ENCODE measurements around the gene NOP14.

NOP14 gene

DNA sequence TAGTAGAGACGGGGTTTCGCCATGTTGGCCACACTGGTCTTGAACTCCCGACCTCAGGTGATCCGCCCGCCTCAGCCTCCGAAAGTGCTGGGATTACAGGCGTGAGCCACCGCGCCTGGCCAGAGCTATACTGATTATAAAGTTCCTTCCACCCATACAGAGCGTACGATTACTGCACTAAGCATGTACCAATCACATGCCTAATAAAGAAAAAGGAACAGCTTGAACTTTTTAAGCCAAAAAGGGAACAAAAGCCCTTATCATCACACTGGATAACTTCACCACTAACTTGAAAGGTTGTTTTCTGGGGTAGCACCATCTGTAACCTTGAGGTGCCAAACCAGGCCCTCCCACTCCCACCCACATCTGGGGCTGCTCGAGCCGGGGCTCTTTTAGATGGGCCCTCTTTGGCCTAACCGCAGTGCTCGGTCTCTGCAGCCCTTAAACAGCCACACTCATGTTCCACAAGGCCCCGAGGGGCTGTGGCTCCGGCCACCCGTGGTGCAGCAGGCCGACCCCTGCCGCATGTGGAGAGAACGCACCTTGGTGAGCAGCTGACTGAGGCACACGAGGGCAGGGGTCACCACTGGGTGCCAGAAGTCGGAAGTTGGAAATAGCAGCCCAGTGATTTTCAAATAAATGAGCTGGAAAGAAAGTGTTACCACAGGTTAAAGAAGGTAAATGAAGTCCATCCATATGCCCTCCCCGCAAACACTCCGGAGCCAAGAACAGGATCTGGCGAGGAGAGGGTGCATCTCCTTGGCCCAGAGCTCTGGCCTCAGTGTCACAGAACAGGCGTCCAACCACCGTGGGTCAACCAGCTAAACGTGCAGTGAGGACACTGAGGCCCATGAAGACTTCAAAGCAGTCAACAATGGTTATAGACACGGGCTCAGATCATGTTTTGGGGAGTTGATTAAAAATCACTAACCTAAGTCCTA, 18.4 kb downstream of the NOP14 start:
- peak in 2 of 42 donors; percentile 0 to 23 for DNase-seq
- intact Hi-C loops (cut with DNase I) = no loop called here

- peak in 1 of 42 donors; percentile 20 for DNase-seq
- intact Hi-C loops (cut with DNase I) = no loop called here
Measured at GRCh38 chr4:2944091-2944482, 19.1 kb downstream of the NOP14 start.

GRCh38 chr4:2943364-2944090, 19.7 kb downstream of the NOP14 start:
- intact Hi-C loops (cut with DNase I) = no loop called here
- peak in 2 of 42 donors; percentile 0 to 30 for DNase-seq

DNA sequence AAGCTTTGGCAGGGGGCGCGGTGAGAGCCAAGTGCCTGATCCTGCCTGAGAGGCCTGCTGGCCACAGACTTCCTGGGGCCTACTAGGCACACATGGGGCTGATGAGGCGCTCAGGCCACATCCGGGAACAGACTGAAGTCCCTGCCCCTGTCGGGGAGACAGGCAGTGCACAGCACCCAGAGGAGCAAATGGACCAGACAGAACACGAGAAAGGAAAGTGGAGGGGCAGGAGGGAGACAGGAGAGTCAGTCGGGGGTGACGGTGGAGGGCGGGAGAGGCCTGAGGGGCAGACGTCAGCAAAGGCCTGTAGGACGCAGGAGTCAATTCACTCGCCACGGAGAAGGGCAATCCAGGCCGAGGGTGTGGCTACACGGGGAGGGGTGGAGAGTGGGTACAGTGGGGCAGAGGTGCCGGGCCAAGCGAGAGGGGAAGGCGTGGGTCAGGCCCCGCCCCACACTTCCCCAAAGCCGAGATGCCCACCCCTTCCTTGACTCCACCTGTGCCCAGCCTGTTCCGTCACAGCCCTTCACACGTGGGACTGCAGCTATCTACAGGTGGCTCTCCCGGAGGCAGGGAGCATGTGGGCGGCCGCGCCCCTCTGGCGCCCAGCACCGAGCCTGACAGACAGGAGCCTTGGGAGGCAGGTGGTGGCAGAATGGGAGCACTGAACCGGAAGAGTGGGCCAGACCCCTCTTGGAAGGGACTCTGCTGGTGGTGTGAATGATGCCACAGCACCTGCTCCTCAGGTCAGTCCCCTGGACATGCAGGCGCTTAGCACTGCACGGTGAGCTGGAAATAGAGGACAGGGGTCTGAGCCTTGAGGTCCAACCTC, 20.5 kb downstream of the NOP14 start:
- intact Hi-C loops (cut with DNase I) = no loop called here
- DNase-seq = peak in 14 of 42 donors; percentile 24 to 75 (median 50)

DNA sequence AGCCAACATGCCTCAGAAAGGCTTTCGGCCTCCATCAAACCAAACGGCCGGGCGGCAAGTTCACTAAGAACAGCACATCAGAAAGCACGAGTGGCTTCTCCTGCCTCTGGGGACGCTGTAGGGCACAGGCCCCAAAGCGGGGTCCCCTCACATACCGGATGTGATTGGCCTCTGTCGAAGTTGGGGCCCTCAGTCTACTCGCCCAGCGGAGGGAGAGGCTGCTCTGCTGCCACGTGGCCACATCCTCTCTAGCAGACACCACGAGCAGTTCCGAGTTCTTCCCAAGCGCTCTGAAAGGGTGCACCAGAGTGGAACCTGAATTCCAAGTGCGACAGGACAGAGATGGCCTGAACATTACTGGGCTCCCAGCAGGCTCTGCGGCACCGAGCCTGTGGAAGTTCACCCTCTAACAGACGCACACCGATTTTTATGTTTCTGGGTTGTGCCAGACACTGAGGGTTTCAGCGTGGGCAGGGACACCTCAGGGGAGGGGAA, 21.1 kb downstream of the NOP14 start:
- peak in 2 of 42 donors; percentile 35 to 38 for DNase-seq
- intact Hi-C loops (cut with DNase I) = no loop called here

- peak in 2 of 42 donors; percentile 29 to 37 for DNase-seq
Measured at GRCh38 chr4:2941138-2942036, 21.8 kb downstream of the NOP14 start.

DNA sequence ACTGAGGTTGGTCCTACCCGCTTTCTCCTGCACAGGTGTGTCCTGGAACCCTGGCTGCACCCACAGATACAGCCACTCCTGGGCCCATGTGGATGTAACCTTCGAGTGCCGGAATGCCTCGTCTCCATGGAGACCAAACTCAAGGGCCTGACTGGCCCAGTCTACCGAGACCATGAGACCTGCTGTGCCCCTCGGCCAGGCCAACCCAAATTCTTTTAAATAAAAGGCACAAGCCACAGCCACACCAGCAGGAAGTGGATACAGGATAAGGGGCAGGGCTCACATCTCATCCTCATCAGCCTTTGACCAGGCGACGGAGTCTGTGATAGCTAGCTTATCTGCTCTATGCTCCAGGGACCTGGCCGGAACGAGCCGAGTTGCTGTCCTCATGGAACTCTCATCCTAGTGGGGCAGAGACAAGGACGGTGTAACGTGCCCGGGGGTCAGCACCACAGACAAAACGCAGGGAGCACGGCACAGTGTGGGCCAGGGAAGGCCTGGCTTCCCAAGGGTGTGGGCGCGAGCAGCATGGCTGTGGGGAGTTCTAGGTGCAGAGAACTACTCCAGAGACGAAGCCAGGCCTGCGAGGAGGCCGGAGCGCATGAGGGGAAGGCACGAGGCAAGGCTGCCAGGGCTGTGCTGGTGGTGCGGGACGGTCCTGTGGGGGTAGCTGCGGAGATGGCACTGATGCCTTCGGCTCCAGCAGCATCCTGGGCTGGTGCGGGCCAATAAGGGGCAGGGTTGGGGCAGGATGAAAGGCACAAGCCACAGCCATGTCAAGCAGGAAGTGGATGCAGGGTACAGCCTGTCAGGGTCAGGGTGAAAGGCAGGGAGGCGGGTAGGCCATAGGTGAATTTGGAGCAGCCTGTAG, 22.7 kb downstream of the NOP14 start:
- peak in 6 of 42 donors; percentile 4 to 39 (median 20) for DNase-seq
- intact Hi-C loops (cut with DNase I) = no loop called here

More at GRCh38 chr4:2941138-2942036, 21.8 kb downstream of the NOP14 start:
- intact Hi-C loops (cut with DNase I) = no loop called here

- intact Hi-C loops (cut with DNase I) = loop anchor here (10.0 kb wide), 1 partner anchor 175 kb away; no protein-coding TSS in a partner anchor
- peak in 18 of 42 donors; percentile 2 to 76 (median 46) for DNase-seq
Measured at GRCh38 chr4:2939383-2940243, 23.6 kb downstream of the NOP14 start.

DNA sequence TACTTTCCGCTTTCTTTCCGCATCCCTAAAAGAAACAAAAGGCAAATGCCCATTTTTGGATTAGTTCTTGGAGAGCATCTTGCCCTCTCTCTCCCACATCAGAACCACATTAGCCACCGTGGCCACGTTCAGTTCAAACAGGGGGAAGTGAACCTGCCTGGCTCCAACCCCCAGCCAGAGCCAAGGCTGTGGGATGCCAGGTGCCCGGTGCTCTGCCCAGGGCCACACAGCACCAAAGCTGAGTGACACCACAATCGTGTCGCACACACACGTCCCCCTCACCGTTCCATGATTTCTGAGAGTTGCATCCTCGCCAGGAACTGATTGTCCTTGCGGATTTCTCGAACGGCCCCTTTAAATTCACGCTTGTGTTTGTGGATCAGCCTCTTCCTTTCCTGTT, 24.3 kb downstream of the NOP14 start:
- intact Hi-C loops (cut with DNase I) = loop anchor here (10.0 kb wide), 1 partner anchor 174 kb away; no protein-coding TSS in a partner anchor
- DNase-seq = peak in 4 of 42 donors; percentile 6 to 31 (median 22)

- intact Hi-C loops (cut with DNase I) = loop anchor here (10.0 kb wide), 1 partner anchor 174 kb away; no protein-coding TSS in a partner anchor
- DNase-seq = peak in 2 of 42 donors; percentile 16 to 27
Measured at GRCh38 chr4:2938411-2938810, 24.8 kb downstream of the NOP14 start.

- peak in 2 of 42 donors; percentile 6 to 7 for DNase-seq
- intact Hi-C loops (cut with DNase I) = loop anchor here (10.0 kb wide), 1 partner anchor 173 kb away; no protein-coding TSS in a partner anchor
Measured at GRCh38 chr4:2937986-2938385, 25.2 kb downstream of the NOP14 start.

DNA sequence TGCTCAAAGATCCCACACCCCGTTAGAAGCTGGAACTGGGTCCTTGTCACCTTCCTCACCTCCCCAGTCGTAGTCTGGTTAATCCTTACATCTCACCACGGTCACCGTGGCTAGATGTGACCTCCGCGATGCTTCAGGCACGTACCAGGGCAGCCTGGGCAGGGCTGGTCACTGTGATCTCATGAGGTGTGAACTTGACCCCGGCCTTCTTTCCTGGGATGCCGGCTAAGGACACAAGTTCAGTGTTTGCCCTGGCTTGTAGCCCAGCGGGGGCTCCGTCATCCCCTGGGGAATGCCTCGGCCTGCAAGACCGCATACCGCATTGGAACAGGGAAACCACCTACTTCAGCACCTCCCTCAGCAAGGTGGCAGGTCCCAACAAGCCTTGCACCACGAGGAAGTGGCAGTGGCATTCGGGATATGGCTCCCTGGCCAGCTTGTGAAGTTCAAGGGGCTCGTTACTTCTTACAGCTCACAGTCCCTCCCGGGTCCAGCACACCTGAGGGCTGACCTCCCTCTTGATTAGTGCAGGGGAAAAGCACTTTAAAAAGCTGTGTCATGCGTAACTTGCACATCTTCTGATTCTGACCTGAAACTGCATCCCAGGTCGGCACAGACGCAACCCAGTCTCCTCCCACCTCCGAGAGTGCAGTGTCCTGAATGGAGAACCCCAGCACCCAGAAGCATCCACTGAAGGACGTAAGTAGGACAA, 25.9 kb downstream of the NOP14 start:
- intact Hi-C loops (cut with DNase I) = loop anchor here (10.0 kb wide), 1 partner anchor 173 kb away; no protein-coding TSS in a partner anchor
- DNase-seq = peak in 5 of 42 donors; percentile 0 to 39 (median 24)

GRCh38 chr4:2936773-2937145, 26.4 kb downstream of the NOP14 start:
- DNase-seq = peak in 5 of 42 donors; percentile 8 to 53 (median 45)
- intact Hi-C loops (cut with DNase I) = loop anchor here (10.0 kb wide), 1 partner anchor 172 kb away; no protein-coding TSS in a partner anchor

Data from head of caudate nucleus (tissue), 42 donors.